CD1c-positive myeloid dendritic cell (primary cell): ENCODE data around the gene ZBTB6.
A peak's percentile ranks its signal among the peaks of the same experiment; 100 is the strongest.
"Not testable (repeated sequence)": the region's sequence is repeated elsewhere in the genome, so short reads cannot be mapped to it uniquely, and the experiment has no call there.

Experiments
- DNase-seq: peaks from one replicate; pipeline ENCODE4 v3.0.0-alpha.2; 2016; ENCODE audit errors: extremely low spot score

ZBTB6 gene

GRCh38 chr9:122923947-122924346 lies 10.8 kb upstream of the ZBTB6 start:
- no peak for DNase-seq

GRCh38 chr9:122922713-122923112 lies 9.6 kb upstream of the ZBTB6 start:
- DNase-seq, result no peak

GRCh38 chr9:122918310-122918709 lies 5.2 kb upstream of the ZBTB6 start:
- peak; percentile 50 for DNase-seq

- peak; percentile 64 for DNase-seq
These were observed 506 bp downstream of the ZBTB6 start for GRCh38 chr9:122912671-122912963.

- not testable (repeated sequence) for DNase-seq
These were observed 7.0 kb downstream of the ZBTB6 start for GRCh38 chr9:122906122-122906521.

- DNase-seq, result peak; percentile 99
These were observed 8.1 kb downstream of the ZBTB6 start, which contains the start of gene RC3H2 for GRCh38 chr9:122904823-122905710. Gene RC3H2, minus strand, starts transcription at chr9:122905359. Its CDS starts 7,850 bp downstream, at chr9:122897509.

GRCh38 chr9:122904466-122904822 lies 8.7 kb downstream of the ZBTB6 start:
- peak; percentile 19 for DNase-seq

GRCh38 chr9:122900791-122901190 lies 12.3 kb downstream of the ZBTB6 start:
- peak; percentile 58 for DNase-seq

GRCh38 chr9:122897969-122898368 lies 15.2 kb downstream of the ZBTB6 start:
- DNase-seq, result no peak

GRCh38 chr9:122888480-122888879 lies 24.6 kb downstream of the ZBTB6 start:
- DNase-seq, result no peak

GRCh38 chr9:122883125-122883524 lies 30.0 kb downstream of the ZBTB6 start:
- DNase-seq, result no peak

GRCh38 chr9:122879443-122879842 lies 33.7 kb downstream of the ZBTB6 start:
- DNase-seq, result no peak

- no peak for DNase-seq
These were observed 37.6 kb downstream of the ZBTB6 start for GRCh38 chr9:122875523-122875922.

- DNase-seq, result not testable (repeated sequence)
These were observed 45.8 kb downstream of the ZBTB6 start for GRCh38 chr9:122867276-122867675.

- no peak for DNase-seq
These were observed 47.0 kb downstream of the ZBTB6 start for GRCh38 chr9:122866079-122866478.

GRCh38 chr9:122865300-122865699 lies 47.8 kb downstream of the ZBTB6 start:
- no peak for DNase-seq

GRCh38 chr9:122863407-122863806 lies 49.7 kb downstream of the ZBTB6 start:
- no peak for DNase-seq

GRCh38 chr9:122860319-122861142 lies 52.6 kb downstream of the ZBTB6 start:
- DNase-seq, result no peak
